ENCODE results near the gene ZNF19.

GRCh38 chr16:71431176-71431575, 57.9 kb downstream of the ZNF19 start:
- TF ChIP-seq EZH2 (optimal IDR thresholded peaks at IDR 0.05; ENCODE audit: low read depth, low read length), result no peak
- TF ChIP-seq, protein P1, sequence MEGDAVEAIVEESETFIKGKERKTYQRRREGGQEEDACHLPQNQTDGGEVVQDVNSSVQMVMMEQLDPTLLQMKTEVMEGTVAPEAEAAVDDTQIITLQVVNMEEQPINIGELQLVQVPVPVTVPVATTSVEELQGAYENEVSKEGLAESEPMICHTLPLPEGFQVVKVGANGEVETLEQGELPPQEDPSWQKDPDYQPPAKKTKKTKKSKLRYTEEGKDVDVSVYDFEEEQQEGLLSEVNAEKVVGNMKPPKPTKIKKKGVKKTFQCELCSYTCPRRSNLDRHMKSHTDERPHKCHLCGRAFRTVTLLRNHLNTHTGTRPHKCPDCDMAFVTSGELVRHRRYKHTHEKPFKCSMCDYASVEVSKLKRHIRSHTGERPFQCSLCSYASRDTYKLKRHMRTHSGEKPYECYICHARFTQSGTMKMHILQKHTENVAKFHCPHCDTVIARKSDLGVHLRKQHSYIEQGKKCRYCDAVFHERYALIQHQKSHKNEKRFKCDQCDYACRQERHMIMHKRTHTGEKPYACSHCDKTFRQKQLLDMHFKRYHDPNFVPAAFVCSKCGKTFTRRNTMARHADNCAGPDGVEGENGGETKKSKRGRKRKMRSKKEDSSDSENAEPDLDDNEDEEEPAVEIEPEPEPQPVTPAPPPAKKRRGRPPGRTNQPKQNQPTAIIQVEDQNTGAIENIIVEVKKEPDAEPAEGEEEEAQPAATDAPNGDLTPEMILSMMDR (IDR thresholded peaks at IDR 0.05; ENCODE audit: low read length), result no peak
